Trophoblast cell (in vitro differentiated cells and primary cell): ENCODE measurements around the gene E2F7.

Source experiments
- DNase-seq, 2 donors: peaks; one replicate each; pipeline ENCODE4 v3.0.0-alpha.2; 2016
- H2AFZ ChIP-seq: 2 replicates; pipeline ENCODE4 v1.6.1; 2013; ENCODE audit warnings: low read length, moderate library complexity, mild to moderate bottlenecking; ENCODE audit not compliant: insufficient read depth, poor library complexity
- H2AK5ac ChIP-seq: 2 replicates; pipeline ENCODE4 v1.6.1; 2013; ENCODE audit warnings: mild to moderate bottlenecking, low read length
- H2BK120ac ChIP-seq: 2 replicates; pipeline ENCODE4 v1.6.1; 2013; ENCODE audit warnings: low read length, mild to moderate bottlenecking, moderate library complexity; ENCODE audit not compliant: insufficient read depth, poor library complexity
- H2BK12ac ChIP-seq: 2 replicates; pipeline ENCODE4 v1.6.1; 2013; ENCODE audit warnings: mild to moderate bottlenecking, low read length, moderate library complexity
- H2BK5ac ChIP-seq: 2 replicates; pipeline ENCODE4 v1.6.1; 2013; ENCODE audit warnings: low read length, low read depth, moderate library complexity, mild to moderate bottlenecking; ENCODE audit not compliant: poor library complexity
- H3K14ac ChIP-seq: 2 replicates; pipeline ENCODE4 v1.6.1; 2013; ENCODE audit warnings: mild to moderate bottlenecking, low read length
- H3K18ac ChIP-seq: 2 replicates; pipeline ENCODE4 v1.6.1; 2013; ENCODE audit warnings: mild to moderate bottlenecking, low read length
- H3K23ac ChIP-seq: 2 replicates; pipeline ENCODE4 v1.6.1; 2013; ENCODE audit warnings: low read length
- H3K27ac ChIP-seq: 2 replicates; pipeline ENCODE4 v1.5.1; 2013; ENCODE audit warnings: low read depth, mild to moderate bottlenecking, inconsistent platforms, low read length, moderate library complexity
- H3K27me3 ChIP-seq: 2 replicates; pipeline ENCODE4 v1.6.1; 2013; ENCODE audit warnings: inconsistent platforms, mild to moderate bottlenecking, low read length, moderate library complexity; ENCODE audit not compliant: insufficient read depth
- H3K36me3 ChIP-seq, 2 experiments: 1 replicate in 1 of 2; 2 replicates in 1 of 2; pipeline ENCODE4 v1.6.1; 2013; ENCODE audit warnings: low read length in 2 of 2, mild to moderate bottlenecking in 2 of 2, moderate library complexity in 1 of 2; ENCODE audit not compliant: insufficient read depth in 2 of 2, control insufficient read depth in 1 of 2
- H3K4ac ChIP-seq: 2 replicates; pipeline ENCODE4 v1.6.1; 2013; ENCODE audit warnings: low read depth, mild to moderate bottlenecking, low read length, moderate library complexity
- H3K4me1 ChIP-seq, 2 experiments: 1 replicate in 1 of 2; 2 replicates in 1 of 2; pipeline ENCODE4 v1.6.1; 2013; ENCODE audit warnings: low read length in 2 of 2, mild to moderate bottlenecking in 2 of 2, moderate library complexity in 1 of 2; ENCODE audit not compliant: insufficient read depth in 2 of 2, control insufficient read depth in 1 of 2
- H3K4me2 ChIP-seq: 2 replicates; pipeline ENCODE4 v1.6.1; 2013; ENCODE audit warnings: inconsistent platforms, mild to moderate bottlenecking, low read length, moderate library complexity
- H3K4me3 ChIP-seq: 2 replicates; pipeline ENCODE4 v1.5.1; 2013; ENCODE audit warnings: mild to moderate bottlenecking, low read depth, low read length, inconsistent platforms
- H3K79me1 ChIP-seq: one replicate; pipeline ENCODE4 v1.6.1; 2013; ENCODE audit warnings: low read length
- H3K79me2 ChIP-seq: 2 replicates; pipeline ENCODE4 v1.6.1; 2013; ENCODE audit warnings: low read length, mild to moderate bottlenecking; ENCODE audit not compliant: control insufficient read depth, insufficient read depth, poor library complexity
- H3K9ac ChIP-seq: 2 replicates; pipeline ENCODE4 v1.6.1; 2013; ENCODE audit warnings: mild to moderate bottlenecking, low read length
- H3K9me3 ChIP-seq: 2 replicates; pipeline ENCODE4 v1.6.1; 2013; ENCODE audit warnings: low read depth, mild to moderate bottlenecking, control low read depth, inconsistent platforms, low read length; ENCODE audit not compliant: insufficient read depth
- H4K12ac ChIP-seq: 2 replicates; pipeline ENCODE4 v1.6.1; 2013; ENCODE audit warnings: low read depth, mild to moderate bottlenecking, low read length, moderate library complexity
- H4K8ac ChIP-seq: 2 replicates; pipeline ENCODE4 v1.6.1; 2013; ENCODE audit warnings: low read depth, mild to moderate bottlenecking, low read length, moderate library complexity
- H4K91ac ChIP-seq: one replicate; pipeline ENCODE4 v1.6.1; 2013; ENCODE audit warnings: low read depth, mild to moderate bottlenecking, low read length, moderate library complexity
- WGBS: extraction: QIAGEN DNeasy Blood & Tissue Kit; methylation state at CpG from one replicate; pipeline ENCODE4 v1.1.7; 2013; ENCODE audit warnings: missing lambda C conversion rate; ENCODE audit not compliant: insufficient read length, insufficient coverage; ENCODE audit errors: extremely low coverage; 5-methylcytosine and 5-hydroxymethylcytosine counted together

E2F7 gene

GRCh38 chr12:77064896-77065360 lies 441 bp downstream of the E2F7 start:
- no peak overlapping the region for H4K8ac ChIP-seq
- peak overlapping the region; percentile 68 for H3K9ac ChIP-seq
- H3K79me2 ChIP-seq = peaks cover 2% of the 10 kb centered on the region
- no peak overlapping the region for H3K27ac ChIP-seq
- no peak overlapping the region for H4K12ac ChIP-seq
- peak overlapping the region; percentile 0 for H2BK120ac ChIP-seq
- H3K27me3 ChIP-seq = no peaks in the 10 kb centered on the region
- no peak overlapping the region for H2BK5ac ChIP-seq
- peaks cover 6% of the 10 kb centered on the region for H3K79me1 ChIP-seq
- no peaks in the 10 kb centered on the region for H3K4me1 ChIP-seq
- peak overlapping the region; percentile 84 for H3K4me3 ChIP-seq
- no CpG with 5 or more reads among the region's 24 CpGs for WGBS
- peaks cover 0 to 2% of the 10 kb centered on the region in 2 experiments for H3K36me3 ChIP-seq
- no peak for DNase-seq
- H3K4ac ChIP-seq = no peak overlapping the region
- H2AFZ ChIP-seq = peak overlapping the region; percentile 39
- peak overlapping the region; percentile 100 for H3K4me2 ChIP-seq
- peak overlapping the region; percentile 2 for H3K18ac ChIP-seq
- H3K9me3 ChIP-seq = peaks cover 1% of the 10 kb centered on the region
- no peak overlapping the region for H3K14ac ChIP-seq
- H2BK12ac ChIP-seq = no peak overlapping the region
- no peak overlapping the region for H4K91ac ChIP-seq
- H2AK5ac ChIP-seq = no peak overlapping the region
- H3K23ac ChIP-seq = no peak overlapping the region

GRCh38 chr12:77062846-77063461 lies 2.4 kb downstream of the E2F7 start:
- Histone ChIP-seq H2AK5ac (no peak overlapping the region), H4K91ac (no peak overlapping the region)
- WGBS = no CpG with 5 or more reads among the region's 12 CpGs

GRCh38 chr12:77062396-77062795 lies 3.0 kb downstream of the E2F7 start:
- Histone ChIP-seq H3K79me2 (peaks cover 2% of the 10 kb centered on the region), H4K8ac (no peak overlapping the region), H3K36me3 (peaks cover 0 to 2% of the 10 kb centered on the region in 2 experiments), H3K4me1 (no peaks in the 10 kb centered on the region), H3K27me3 (no peaks in the 10 kb centered on the region), H2AFZ (no peak overlapping the region), H2BK120ac (no peak overlapping the region), H3K4me3 (no peak overlapping the region), H3K9me3 (peaks cover 1% of the 10 kb centered on the region), H4K12ac (no peak overlapping the region), H3K4me2 (no peak overlapping the region), H4K91ac (no peak overlapping the region), H3K4ac (no peak overlapping the region), H3K79me1 (peaks cover 6% of the 10 kb centered on the region), H2BK12ac (no peak overlapping the region), H3K23ac (no peak overlapping the region), H2BK5ac (no peak overlapping the region), H3K9ac (no peak overlapping the region), H3K14ac (no peak overlapping the region), H2AK5ac (no peak overlapping the region), H3K27ac (no peak overlapping the region), H3K18ac (no peak overlapping the region)
- WGBS = no CpG with 5 or more reads among the region's 1 CpG
- DNase-seq = no peak

More at GRCh38 chr12:77062846-77063461, 2.4 kb downstream of the E2F7 start:
- Histone ChIP-seq H3K27me3 (no peaks in the 10 kb centered on the region), H3K79me1 (peaks cover 6% of the 10 kb centered on the region), H3K9me3 (peaks cover 1% of the 10 kb centered on the region), H2BK5ac (no peak overlapping the region), H3K4me1 (no peaks in the 10 kb centered on the region), H2AFZ (no peak overlapping the region), H2BK120ac (no peak overlapping the region), H3K23ac (peak overlapping the region; percentile 25), H3K79me2 (peaks cover 2% of the 10 kb centered on the region), H4K12ac (no peak overlapping the region), H3K14ac (no peak overlapping the region), H3K27ac (no peak overlapping the region), H3K36me3 (peaks cover 0 to 2% of the 10 kb centered on the region in 2 experiments), H3K9ac (no peak overlapping the region), H3K4me2 (no peak overlapping the region), H3K4me3 (no peak overlapping the region), H3K4ac (no peak overlapping the region), H4K8ac (no peak overlapping the region), H2BK12ac (no peak overlapping the region), H3K18ac (no peak overlapping the region)
- DNase-seq = peak in 1 of 2 donors; percentile 34

- Histone ChIP-seq H3K4me3 (no peak overlapping the region), H3K4me1 (no peaks in the 10 kb centered on the region), H3K27ac (no peak overlapping the region), H2AFZ (no peak overlapping the region), H3K36me3 (peaks cover 2 to 3% of the 10 kb centered on the region in 2 experiments), H3K18ac (no peak overlapping the region), H3K9ac (no peak overlapping the region), H4K8ac (no peak overlapping the region), H3K23ac (no peak overlapping the region), H3K14ac (no peak overlapping the region), H3K9me3 (peaks cover 1% of the 10 kb centered on the region), H3K4ac (no peak overlapping the region), H4K91ac (no peak overlapping the region), H2AK5ac (no peak overlapping the region), H2BK12ac (no peak overlapping the region), H3K79me1 (peaks cover 4% of the 10 kb centered on the region), H2BK120ac (no peak overlapping the region), H3K79me2 (peaks cover under 1% of the 10 kb centered on the region), H2BK5ac (no peak overlapping the region), H3K4me2 (no peak overlapping the region), H3K27me3 (no peaks in the 10 kb centered on the region), H4K12ac (no peak overlapping the region)
- no peak for DNase-seq
- WGBS = 100% methylated on average over 2 of the region's 5 CpGs
Observed at GRCh38 chr12:77060883-77061240, 4.5 kb downstream of the E2F7 start.
